HFF-Myc (cell line): ENCODE results near the gene XRCC3.

Source experiments
- DNase-seq: peaks from one replicate; pipeline ENCODE4 v3.0.0-alpha.2; 2011; ENCODE audit warnings: low read depth; ENCODE audit errors: extremely low read depth
- H3K4me3 ChIP-seq: replicated peaks from 2 replicates; pipeline ENCODE4 v1.5.1; 2011; ENCODE audit warnings: low read depth, mild to moderate bottlenecking, control low read depth, low read length
- TF ChIP-seq, protein P1 (sequence below): IDR thresholded peaks from 2 replicates; pipeline ENCODE4 v1.5.1; 2012; ENCODE audit warnings: mild to moderate bottlenecking, low read depth, low read length, control low read depth; ENCODE audit errors: missing control alignments

XRCC3 gene

DNA sequence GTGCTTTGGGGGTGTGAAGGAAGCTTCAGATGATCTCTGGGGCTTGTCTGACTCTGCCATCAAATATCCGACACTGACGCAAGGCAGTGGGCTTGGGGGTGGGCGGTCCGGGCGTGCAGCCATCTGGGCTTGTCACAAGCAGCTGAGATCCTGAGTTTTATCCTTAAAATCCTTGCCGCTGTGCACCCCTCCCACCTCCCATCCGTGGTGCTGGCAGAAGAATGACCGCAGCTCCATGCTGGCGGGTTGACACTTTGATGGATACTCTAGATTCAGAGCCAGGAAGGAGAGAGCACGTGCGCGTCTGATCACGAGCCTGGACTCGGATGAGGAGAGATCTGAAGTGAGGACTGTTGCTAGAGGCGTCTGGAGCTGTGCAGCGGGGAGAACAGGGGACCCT lies 3.3 kb upstream of the XRCC3 start:
- DNase-seq, result no peak
- no peak overlapping the region for H3K4me3 ChIP-seq
- TF ChIP-seq, protein P1, sequence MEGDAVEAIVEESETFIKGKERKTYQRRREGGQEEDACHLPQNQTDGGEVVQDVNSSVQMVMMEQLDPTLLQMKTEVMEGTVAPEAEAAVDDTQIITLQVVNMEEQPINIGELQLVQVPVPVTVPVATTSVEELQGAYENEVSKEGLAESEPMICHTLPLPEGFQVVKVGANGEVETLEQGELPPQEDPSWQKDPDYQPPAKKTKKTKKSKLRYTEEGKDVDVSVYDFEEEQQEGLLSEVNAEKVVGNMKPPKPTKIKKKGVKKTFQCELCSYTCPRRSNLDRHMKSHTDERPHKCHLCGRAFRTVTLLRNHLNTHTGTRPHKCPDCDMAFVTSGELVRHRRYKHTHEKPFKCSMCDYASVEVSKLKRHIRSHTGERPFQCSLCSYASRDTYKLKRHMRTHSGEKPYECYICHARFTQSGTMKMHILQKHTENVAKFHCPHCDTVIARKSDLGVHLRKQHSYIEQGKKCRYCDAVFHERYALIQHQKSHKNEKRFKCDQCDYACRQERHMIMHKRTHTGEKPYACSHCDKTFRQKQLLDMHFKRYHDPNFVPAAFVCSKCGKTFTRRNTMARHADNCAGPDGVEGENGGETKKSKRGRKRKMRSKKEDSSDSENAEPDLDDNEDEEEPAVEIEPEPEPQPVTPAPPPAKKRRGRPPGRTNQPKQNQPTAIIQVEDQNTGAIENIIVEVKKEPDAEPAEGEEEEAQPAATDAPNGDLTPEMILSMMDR, result no peak

DNA sequence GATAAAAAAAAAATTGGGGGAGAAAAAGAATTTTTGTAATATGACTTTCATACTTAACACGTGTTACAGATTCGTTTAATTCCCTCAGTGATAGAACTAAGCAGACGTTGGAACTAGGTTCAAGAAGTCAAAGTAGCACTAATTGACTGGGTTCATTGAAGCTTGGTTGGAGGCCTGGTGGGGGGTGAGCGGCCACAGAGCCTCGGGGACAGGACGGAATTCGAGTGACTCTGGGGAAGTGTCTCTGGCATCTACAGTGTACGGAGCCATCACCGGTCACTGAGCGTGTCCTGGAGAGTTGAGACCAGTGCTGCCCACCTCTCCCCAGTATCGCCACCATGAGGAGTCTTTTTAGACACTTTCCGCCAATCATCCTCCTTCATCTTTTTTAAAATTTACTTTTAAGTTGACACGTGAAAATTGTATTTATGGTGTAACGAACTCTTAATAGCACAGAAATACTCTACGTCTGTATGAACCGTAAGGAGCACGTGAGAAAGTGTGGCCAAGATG lies 1.7 kb upstream of the XRCC3 start:
- DNase-seq, result no peak
- TF ChIP-seq, protein P1, result no peak
- H3K4me3 ChIP-seq, result peak overlapping the region; percentile 75

DNA sequence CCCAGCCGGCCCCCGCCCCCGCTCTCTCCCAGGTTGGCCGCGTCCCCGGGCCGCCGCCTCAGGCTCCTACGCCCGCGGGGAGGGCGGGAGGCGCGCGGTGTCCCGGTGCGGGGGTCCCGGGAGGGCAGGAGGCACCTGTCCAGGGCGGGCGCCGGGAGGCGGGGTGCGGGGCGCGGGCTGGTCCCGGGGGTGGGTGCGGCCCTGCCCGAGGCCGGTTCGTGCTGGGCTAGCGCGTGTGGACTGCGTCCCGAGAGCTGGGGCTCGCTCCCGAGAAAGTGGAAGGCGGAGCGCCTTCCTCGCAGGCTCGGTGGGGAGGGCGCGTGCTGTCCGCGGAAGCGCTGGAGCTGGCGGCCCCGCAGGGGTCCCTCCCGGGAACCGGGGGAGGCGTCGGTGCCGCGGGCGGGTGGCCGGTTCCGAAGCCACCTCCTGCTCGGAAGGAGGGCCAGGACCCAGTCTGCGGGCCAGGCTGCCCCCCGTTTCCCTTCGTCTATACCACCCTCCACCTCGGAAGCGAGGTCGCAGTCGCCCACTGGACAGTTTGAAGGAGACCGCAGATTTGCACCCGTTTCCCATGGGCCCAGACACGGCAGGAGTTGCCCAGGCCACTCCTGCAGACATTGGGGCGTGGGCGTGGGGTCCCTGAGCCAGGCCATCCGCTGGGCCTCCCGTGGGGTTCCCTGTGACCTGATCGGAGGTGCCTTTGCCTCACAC lies 995 bp upstream of the XRCC3 start:
- TF ChIP-seq, protein P1, result no peak
- H3K4me3 ChIP-seq, result peak overlapping the region; percentile 75
- no peak for DNase-seq

DNA sequence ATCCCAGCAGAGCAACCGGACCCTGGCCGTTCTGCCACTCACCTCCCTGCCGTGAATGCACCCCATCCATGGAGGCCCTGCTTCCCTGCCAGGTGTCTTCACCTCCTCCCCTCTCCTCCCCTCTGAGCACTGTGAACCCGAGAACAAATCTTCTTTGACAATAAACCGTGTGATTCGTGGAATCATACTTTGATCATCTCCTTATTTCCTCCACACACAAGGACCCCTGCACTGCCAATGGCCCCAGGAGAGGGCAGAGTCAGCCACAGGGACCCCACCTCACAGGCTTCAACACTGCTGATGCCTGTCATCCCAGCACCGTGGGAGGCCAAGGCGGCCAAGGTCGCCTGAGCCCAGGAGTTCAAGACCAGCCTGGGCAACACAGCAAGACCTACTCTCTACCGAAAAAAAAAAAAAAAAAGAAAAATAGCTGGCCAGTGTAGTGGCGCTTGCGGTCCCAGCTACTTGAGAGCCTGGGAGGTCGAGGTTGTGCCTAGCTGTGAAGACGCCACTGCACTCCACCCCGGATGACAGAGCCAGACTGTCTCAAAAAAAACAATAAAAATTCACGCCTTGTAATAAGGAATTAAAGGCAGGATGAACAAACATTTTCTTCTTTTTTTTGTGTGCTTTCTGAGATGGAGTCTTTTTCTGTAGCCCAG lies 1.1 kb downstream of the XRCC3 start:
- DNase-seq, result no peak
- TF ChIP-seq, protein P1, result no peak
- H3K4me3 ChIP-seq, result peak overlapping the region; percentile 75

DNA sequence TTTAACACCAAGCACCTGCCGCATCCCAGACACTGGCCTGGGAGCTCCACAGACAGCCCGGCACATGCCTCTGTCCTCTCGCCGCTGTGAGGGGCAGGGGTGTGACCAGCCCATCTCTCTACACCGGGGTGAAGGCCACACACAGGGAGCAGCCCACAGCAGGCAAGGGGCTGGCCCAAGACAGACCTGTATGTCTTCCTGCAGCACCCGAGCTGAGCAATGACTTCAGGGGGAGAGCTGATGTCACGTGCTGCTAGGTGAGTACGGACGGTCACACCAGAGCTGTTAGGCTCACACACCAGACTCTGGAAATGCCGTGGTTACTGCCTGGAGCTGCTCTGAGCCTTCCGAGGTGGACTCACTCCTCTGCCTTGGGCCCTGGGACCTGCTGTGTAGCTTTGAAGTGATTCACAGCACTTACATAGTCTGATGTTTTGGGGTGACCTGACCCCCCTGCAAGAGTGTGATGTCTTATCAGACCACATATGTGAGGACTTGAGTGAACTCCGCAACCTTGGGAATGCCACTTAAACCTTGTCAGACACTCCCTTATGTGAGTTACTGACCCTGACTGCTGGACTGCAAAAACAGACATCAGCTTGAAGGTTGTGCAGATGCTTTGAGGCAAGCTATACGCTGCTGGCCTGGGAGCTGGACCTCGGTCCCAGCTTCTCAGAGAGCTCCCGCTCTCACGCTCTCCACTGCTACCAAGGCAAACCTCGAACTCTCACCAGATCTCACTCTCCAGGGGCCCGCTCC lies 1.8 kb downstream of the XRCC3 start:
- H3K4me3 ChIP-seq, result peak overlapping the region; percentile 75
- no peak for DNase-seq

DNA sequence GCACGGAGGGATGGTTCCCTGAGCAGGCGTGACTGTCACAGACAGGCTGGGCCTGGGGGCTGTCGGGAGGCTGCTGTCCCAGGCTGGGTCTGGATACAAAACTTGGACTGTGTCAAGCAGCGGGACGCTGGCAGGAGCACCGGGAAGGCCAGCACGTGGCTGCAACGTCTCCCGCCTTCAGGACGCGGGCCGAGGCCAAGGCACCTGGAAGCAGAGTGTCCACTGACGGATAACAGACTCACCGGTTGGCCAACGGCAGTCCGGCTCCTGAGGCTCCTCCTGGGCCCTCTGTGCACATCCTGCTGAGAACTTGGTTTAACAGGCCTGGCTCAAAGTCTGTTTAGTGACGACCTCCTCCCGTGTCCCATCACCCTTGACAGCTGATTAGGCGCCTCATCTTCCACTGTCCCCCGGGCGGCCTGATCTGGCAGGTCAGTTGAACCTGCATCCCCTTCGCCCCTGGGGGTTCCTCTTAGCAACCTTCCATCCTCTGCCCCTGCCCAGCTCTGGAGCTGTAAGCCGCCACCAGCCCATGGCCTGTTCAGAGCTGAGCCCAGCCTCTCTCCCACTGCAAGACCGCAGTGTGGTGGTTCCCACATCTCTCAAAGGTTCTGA lies 2.5 kb downstream of the XRCC3 start:
- H3K4me3 ChIP-seq, result no peak overlapping the region
- no peak for DNase-seq
- TF ChIP-seq, protein P1, result no peak

More for the DNA sequence above, 1.8 kb downstream of the XRCC3 start:
- TF ChIP-seq, protein P1, result no peak
